Progenitor cell of endocrine pancreas (in vitro differentiated cells): Measurements from ENCODE around the gene DBN1. TPM values are rescaled to one million over a fixed set of nuclear protein-coding genes. Genes with fewer than 3 reads are reported as not detected.

Source experiments
- DNase-seq: peaks from one replicate; pipeline ENCODE4 v3.0.0; 2021; ENCODE audit warnings: low spot score; ENCODE audit not compliant: unreplicated experiment
- H3K27ac Mint-ChIP-seq: 2 replicates; pipeline ENCODE4 v1.8.0; 2021; ENCODE audit warnings: mild to moderate bottlenecking, moderate library complexity, mixed read lengths
- H3K27me3 Mint-ChIP-seq: 2 replicates; pipeline ENCODE4 v1.8.0; 2021; ENCODE audit warnings: mixed read lengths
- H3K36me3 Mint-ChIP-seq: 2 replicates; pipeline ENCODE4 v1.8.0; 2022; ENCODE audit warnings: mixed read lengths; ENCODE audit not compliant: insufficient read depth
- H3K4me1 Mint-ChIP-seq: 2 replicates; pipeline ENCODE4 v1.8.0; 2021; ENCODE audit warnings: low read depth, mixed read lengths
- H3K4me3 Mint-ChIP-seq: 2 replicates; pipeline ENCODE4 v1.8.0; 2021; ENCODE audit warnings: low read depth, mild to moderate bottlenecking, moderate library complexity, mixed read lengths
- H3K9me3 Mint-ChIP-seq: 2 replicates; pipeline ENCODE4 v1.8.0; 2021; ENCODE audit warnings: low read depth, mixed read lengths
- CTCF ChIP-seq: fragments of 200-600 bp; sonication (generic); IDR thresholded peaks from one replicate; pipeline ENCODE4 v1.5.0; 2021; ENCODE audit warnings: antibody characterized with exemption, mild to moderate bottlenecking; ENCODE audit not compliant: unreplicated experiment
- total RNA-seq: library from RNA; stranded (reverse); gene quantifications from 2 replicates; pipeline ENCODE4 v1.2.1, GENCODE V29; 2021

DBN1 gene
- total RNA-seq, 1 donor from 2014 or later = 396 TPM

GRCh38 chr5:177471610-177472356, 1.7 kb downstream of the DBN1 start:
- H3K27ac Mint-ChIP-seq = peak overlapping the region; percentile 84
- H3K4me3 Mint-ChIP-seq = peak overlapping the region; percentile 82
- H3K27me3 Mint-ChIP-seq = peaks cover 5% of the 10 kb centered on the region
- peaks cover 26% of the 10 kb centered on the region for H3K4me1 Mint-ChIP-seq
- no peak for DNase-seq
- no peak for TF ChIP-seq CTCF
- no peaks in the 10 kb centered on the region for H3K9me3 Mint-ChIP-seq
- H3K36me3 Mint-ChIP-seq = peaks cover 16% of the 10 kb centered on the region

GRCh38 chr5:177470759-177471536, 2.5 kb downstream of the DBN1 start:
- no peak for DNase-seq
- Mint-ChIP-seq H3K36me3 (peaks cover 22% of the 10 kb centered on the region), H3K27me3 (peaks cover 5% of the 10 kb centered on the region), H3K9me3 (no peaks in the 10 kb centered on the region), H3K4me3 (peak overlapping the region; percentile 82), H3K27ac (peak overlapping the region; percentile 92), H3K4me1 (peaks cover 26% of the 10 kb centered on the region)
- no peak for TF ChIP-seq CTCF

DNA sequence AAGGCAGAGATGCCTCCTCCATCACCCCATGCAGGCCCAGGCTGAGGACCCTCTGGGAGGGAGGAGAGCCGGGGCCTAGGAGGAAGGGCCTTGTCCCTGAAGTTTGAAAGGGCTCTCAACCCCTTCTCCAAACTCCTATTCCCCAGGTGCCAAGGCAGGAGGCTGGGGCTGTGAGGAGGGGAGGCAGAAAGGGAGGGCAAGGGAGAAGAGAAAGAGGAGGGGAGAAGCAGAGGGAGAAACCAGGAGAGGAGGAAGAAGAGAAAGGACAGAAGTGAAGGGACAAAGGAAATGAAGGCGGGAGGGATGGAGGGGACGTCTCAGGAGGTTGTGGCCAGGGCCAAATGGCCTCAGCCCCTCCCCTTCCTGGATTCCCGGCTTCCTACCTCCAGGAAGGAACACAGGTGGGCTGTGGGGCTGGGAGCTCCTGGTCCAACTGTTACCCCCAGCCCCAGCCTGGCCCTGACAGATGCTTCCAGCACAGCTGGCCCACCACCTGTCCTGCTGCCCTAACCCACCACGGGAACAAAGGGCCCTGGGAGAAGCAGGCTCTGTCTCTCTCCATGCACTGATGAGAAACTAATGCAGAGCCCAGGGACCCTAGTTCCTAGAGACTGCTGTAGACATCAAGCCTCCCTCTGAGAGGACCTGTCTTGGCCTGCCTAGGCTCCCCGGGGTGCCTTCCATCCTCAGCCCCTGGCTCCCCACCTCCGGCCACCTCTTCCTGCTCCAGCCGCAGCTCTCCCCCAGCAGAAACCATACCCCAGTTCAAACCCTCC, 3.5 kb downstream of the DBN1 start:
- peaks cover 32% of the 10 kb centered on the region for H3K36me3 Mint-ChIP-seq
- H3K27ac Mint-ChIP-seq = peak overlapping the region; percentile 92
- H3K4me1 Mint-ChIP-seq = peaks cover 26% of the 10 kb centered on the region
- no peaks in the 10 kb centered on the region for H3K9me3 Mint-ChIP-seq
- no peak for TF ChIP-seq CTCF
- DNase-seq = no peak
- no peaks in the 10 kb centered on the region for H3K27me3 Mint-ChIP-seq
- H3K4me3 Mint-ChIP-seq = peak overlapping the region; percentile 64

DNA sequence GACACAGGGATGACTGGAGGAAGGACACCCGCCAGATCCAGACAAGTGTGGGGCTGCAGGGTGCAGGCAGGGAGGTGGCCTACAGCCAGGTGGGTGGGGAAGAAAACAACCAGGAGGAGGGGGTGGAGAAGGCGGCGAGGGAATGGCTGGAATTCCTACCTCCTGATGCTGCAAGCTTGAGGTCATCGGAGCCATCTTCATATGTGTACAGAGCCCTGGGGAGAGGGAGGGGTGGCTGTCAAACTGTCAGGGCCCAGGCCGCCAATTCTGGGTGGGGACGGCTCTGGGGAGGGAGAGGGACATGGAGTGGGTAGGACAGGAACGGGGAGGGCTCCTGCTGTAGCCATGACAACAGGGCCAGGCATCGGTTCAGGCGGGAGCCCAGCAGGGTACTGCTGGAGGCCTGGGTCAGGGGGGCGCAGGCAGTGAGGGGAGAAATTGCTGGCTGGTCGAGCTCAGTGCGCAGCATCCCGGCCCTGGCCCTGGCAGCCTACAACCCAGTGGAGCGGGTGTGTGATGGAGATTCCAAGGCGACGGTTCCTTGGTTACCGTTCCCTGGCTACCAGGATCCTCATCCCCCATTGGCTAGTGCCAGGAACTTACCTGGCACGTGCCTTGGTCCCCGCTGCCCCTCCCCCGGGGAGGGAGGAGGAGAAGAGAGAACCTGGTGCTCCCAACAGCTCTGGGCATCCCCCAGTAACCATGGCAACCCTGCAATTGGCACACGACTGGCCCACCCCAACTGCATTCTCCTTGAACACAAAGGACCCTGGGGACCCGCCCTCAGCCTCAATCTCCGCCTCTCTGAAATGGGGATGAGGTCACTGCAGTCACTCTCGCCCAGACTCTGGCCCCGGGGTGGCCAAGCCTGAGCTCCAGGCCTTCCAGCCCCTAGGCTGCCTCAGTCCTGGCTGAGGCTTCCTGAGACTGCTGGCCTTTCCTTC, 4.5 kb downstream of the DBN1 start:
- H3K4me1 Mint-ChIP-seq = peaks cover 23% of the 10 kb centered on the region
- H3K9me3 Mint-ChIP-seq = no peaks in the 10 kb centered on the region
- no peaks in the 10 kb centered on the region for H3K27me3 Mint-ChIP-seq
- H3K4me3 Mint-ChIP-seq = peak overlapping the region; percentile 16
- no peak for DNase-seq
- H3K36me3 Mint-ChIP-seq = peaks cover 32% of the 10 kb centered on the region
- H3K27ac Mint-ChIP-seq = peak overlapping the region; percentile 84
- TF ChIP-seq CTCF = no peak
